OCI-LY1 (cell line): ENCODE results near the gene NECAB2.

Source experiments
- CTCF ChIP-seq: fragments of 200-600 bp; sonication (generic), shearing (Covaris generic); IDR thresholded peaks from 2 replicates; pipeline ENCODE4 v1.5.1; 2017; ENCODE audit warnings: mild to moderate bottlenecking, antibody characterized with exemption, low read length, moderate library complexity, mixed read lengths
- EZH2 ChIP-seq: fragments of 200-600 bp; sonication (generic), shearing (Covaris generic); IDR thresholded peaks from 2 replicates; pipeline ENCODE4 v1.8.0; 2017; ENCODE audit warnings: borderline replicate concordance, mixed run types, mild to moderate bottlenecking, antibody characterized with exemption, low read length, moderate library complexity, mixed read lengths

- TF ChIP-seq CTCF (no peak), EZH2 (no peak)
These were observed 4.5 kb upstream of the NECAB2 start for GRCh38 chr16:83963277-83964119.
